ENCODE data around the gene PYY.

DNA sequence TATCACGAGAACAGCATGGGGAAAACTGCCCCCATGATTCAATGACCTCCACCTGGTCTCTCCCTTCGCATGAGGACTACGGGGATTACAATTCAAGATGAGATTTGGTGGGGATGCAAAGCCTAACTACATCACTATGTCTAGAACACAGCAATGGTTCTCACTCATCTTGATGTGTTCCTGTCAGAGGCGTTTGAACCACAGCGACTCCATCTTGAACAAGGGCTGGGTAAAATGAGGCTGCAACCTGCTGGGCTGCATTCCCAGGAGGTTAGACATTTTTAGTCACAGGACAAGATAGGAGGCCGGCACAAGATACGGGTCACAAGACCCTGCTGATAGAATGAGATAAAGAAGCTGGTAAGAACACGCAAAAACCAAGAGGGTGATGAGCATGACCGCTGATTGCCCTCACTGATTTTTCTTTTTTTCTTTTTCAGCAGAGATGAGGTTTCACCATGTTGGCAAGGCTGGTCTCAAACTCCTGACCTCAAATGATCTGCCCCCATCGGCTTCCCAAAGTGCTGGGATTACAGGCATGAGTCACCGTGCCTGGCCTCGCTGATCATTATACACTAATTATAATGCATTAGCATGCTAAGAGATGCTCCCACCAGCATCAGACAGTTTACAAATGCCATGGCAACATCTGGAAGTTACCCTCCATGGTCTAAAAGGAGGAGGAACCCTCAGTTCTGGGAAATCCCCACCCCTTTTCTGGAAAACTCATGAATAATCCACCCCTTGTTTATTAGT, 8.5 kb downstream of the PYY start:
- no peak for TF ChIP-seq CTCF (IDR thresholded peaks at IDR 0.05)
- TF ChIP-seq POLR2AphosphoS5 (IDR thresholded peaks at IDR 0.05), result no peak
- TF ChIP-seq EP300 (IDR thresholded peaks at IDR 0.05), result no peak
- no peak for TF ChIP-seq POLR2A (IDR thresholded peaks at IDR 0.05)

Data from suprapubic skin (tissue), 4 donors.